Subcutaneous abdominal adipose tissue (tissue), 5 donors: ENCODE measurements around the gene TBRG4.

Experiments
- H3K27ac ChIP-seq: one replicate; pipeline ENCODE4 v1.7.0; 2013; ENCODE audit warnings: low read depth, mild to moderate bottlenecking, inconsistent platforms, low read length, moderate library complexity
- H3K27me3 ChIP-seq, 5 donors: one replicate each; pipeline ENCODE4 v1.7.0; 2013; ENCODE audit warnings: low read length in 5 of 5, inconsistent platforms in 1 of 5; ENCODE audit not compliant: control insufficient read depth in 5 of 5, insufficient read depth in 4 of 5
- H3K36me3 ChIP-seq, 5 donors: one replicate each; pipeline ENCODE4 v1.7.0; 2013; ENCODE audit warnings: low read length in 5 of 5; ENCODE audit not compliant: control insufficient read depth in 5 of 5, insufficient read depth in 5 of 5
- H3K4me1 ChIP-seq, 5 donors: one replicate each; pipeline ENCODE4 v1.7.0; 2013; ENCODE audit warnings: low read length in 5 of 5, mild to moderate bottlenecking in 3 of 5, moderate library complexity in 1 of 5; ENCODE audit not compliant: control insufficient read depth in 5 of 5, insufficient read depth in 5 of 5
- H3K4me3 ChIP-seq, 5 donors: one replicate each; pipeline ENCODE4 v1.7.0; 2013; ENCODE audit warnings: low read length in 5 of 5, low read depth in 1 of 5
- H3K9ac ChIP-seq, 5 donors: one replicate each; pipeline ENCODE4 v1.7.0; 2013; ENCODE audit warnings: low read length in 5 of 5, mild to moderate bottlenecking in 4 of 5, moderate library complexity in 3 of 5
- H3K9me3 ChIP-seq, 5 donors: one replicate each; pipeline ENCODE4 v1.7.0; 2013; ENCODE audit warnings: low read length in 5 of 5; ENCODE audit not compliant: control insufficient read depth in 5 of 5
- donor health status: healthy.
- donor health status: healthy.
- donor health status: healthy.
- donor health status: healthy.
- donor health status: healthy.

Gene TBRG4

GRCh38 chr7:45061352-45061751, 50.1 kb downstream of the TBRG4 start:
- H3K4me3 ChIP-seq: no peak overlapping the region
- H3K4me1 ChIP-seq: no peaks in the 10 kb centered on the region
- H3K9me3 ChIP-seq: no peaks in the 10 kb centered on the region
- H3K36me3 ChIP-seq: peaks cover 0 to 32% (median 25%) of the 10 kb centered on the region in 5 donors
- no peak overlapping the region for H3K27ac ChIP-seq
- no peak overlapping the region for H3K9ac ChIP-seq
- no peaks in the 10 kb centered on the region for H3K27me3 ChIP-seq

GRCh38 chr7:45060295-45060694, 51.2 kb downstream of the TBRG4 start:
- no peaks in the 10 kb centered on the region for H3K9me3 ChIP-seq
- H3K36me3 ChIP-seq: peaks cover 0 to 22% (median 18%) of the 10 kb centered on the region in 5 donors
- no peaks in the 10 kb centered on the region for H3K4me1 ChIP-seq
- no peak overlapping the region for H3K4me3 ChIP-seq
- no peaks in the 10 kb centered on the region for H3K27me3 ChIP-seq
- H3K27ac ChIP-seq: no peak overlapping the region
- H3K9ac ChIP-seq: no peak overlapping the region

GRCh38 chr7:45057878-45058277, 53.6 kb downstream of the TBRG4 start:
- Histone ChIP-seq H3K36me3 (peaks cover 0 to 16% (median 6%) of the 10 kb centered on the region in 5 donors), H3K27ac (no peak overlapping the region), H3K4me3 (no peak overlapping the region), H3K9ac (no peak overlapping the region), H3K4me1 (no peaks in the 10 kb centered on the region), H3K27me3 (no peaks in the 10 kb centered on the region), H3K9me3 (no peaks in the 10 kb centered on the region)

GRCh38 chr7:45055594-45056219, 55.8 kb downstream of the TBRG4 start:
- H3K27ac ChIP-seq: no peak overlapping the region
- H3K27me3 ChIP-seq: no peaks in the 10 kb centered on the region
- H3K36me3 ChIP-seq: peaks cover 0 to 23% (median 11%) of the 10 kb centered on the region in 5 donors

GRCh38 chr7:45055016-45055415, 56.5 kb downstream of the TBRG4 start:
- Histone ChIP-seq H3K27ac (no peak overlapping the region), H3K9ac (no peak overlapping the region), H3K9me3 (no peaks in the 10 kb centered on the region), H3K36me3 (peaks cover 4 to 26% (median 16%) of the 10 kb centered on the region in 5 donors), H3K27me3 (no peaks in the 10 kb centered on the region), H3K4me3 (no peak overlapping the region), H3K4me1 (no peaks in the 10 kb centered on the region)

More at GRCh38 chr7:45055594-45056219, 55.8 kb downstream of the TBRG4 start:
- no peak overlapping the region for H3K9ac ChIP-seq
- no peaks in the 10 kb centered on the region for H3K9me3 ChIP-seq
- no peaks in the 10 kb centered on the region for H3K4me1 ChIP-seq
- H3K4me3 ChIP-seq: no peak overlapping the region

- Histone ChIP-seq H3K4me3 (no peak overlapping the region), H3K36me3 (peaks cover 7 to 30% (median 18%) of the 10 kb centered on the region in 5 donors), H3K9ac (no peak overlapping the region), H3K27me3 (no peaks in the 10 kb centered on the region), H3K4me1 (no peaks in the 10 kb centered on the region), H3K9me3 (no peaks in the 10 kb centered on the region), H3K27ac (no peak overlapping the region)
Observed at GRCh38 chr7:45054442-45054841, 57.1 kb downstream of the TBRG4 start.

GRCh38 chr7:45053941-45054340, 57.6 kb downstream of the TBRG4 start:
- Histone ChIP-seq H3K4me3 (no peak overlapping the region), H3K27me3 (no peaks in the 10 kb centered on the region), H3K4me1 (no peaks in the 10 kb centered on the region), H3K36me3 (peaks cover 7 to 35% (median 18%) of the 10 kb centered on the region in 5 donors), H3K9ac (no peak overlapping the region), H3K27ac (no peak overlapping the region), H3K9me3 (no peaks in the 10 kb centered on the region)

GRCh38 chr7:45053401-45053800, 58.1 kb downstream of the TBRG4 start:
- no peak overlapping the region for H3K4me3 ChIP-seq
- no peak overlapping the region for H3K9ac ChIP-seq
- H3K9me3 ChIP-seq: no peaks in the 10 kb centered on the region
- no peak overlapping the region for H3K27ac ChIP-seq
- H3K36me3 ChIP-seq: peaks cover 7 to 37% (median 18%) of the 10 kb centered on the region in 5 donors
- no peaks in the 10 kb centered on the region for H3K27me3 ChIP-seq
- H3K4me1 ChIP-seq: no peaks in the 10 kb centered on the region

GRCh38 chr7:45052011-45052410, 59.5 kb downstream of the TBRG4 start:
- Histone ChIP-seq H3K9ac (no peak overlapping the region), H3K36me3 (peaks cover 7 to 43% (median 21%) of the 10 kb centered on the region in 5 donors), H3K4me1 (no peaks in the 10 kb centered on the region), H3K4me3 (no peak overlapping the region), H3K9me3 (no peaks in the 10 kb centered on the region), H3K27me3 (no peaks in the 10 kb centered on the region), H3K27ac (no peak overlapping the region)

GRCh38 chr7:45050198-45050597, 61.3 kb downstream of the TBRG4 start:
- H3K4me3 ChIP-seq: no peak overlapping the region
- peaks cover 10 to 47% (median 24%) of the 10 kb centered on the region in 5 donors for H3K36me3 ChIP-seq
- no peak overlapping the region for H3K27ac ChIP-seq
- H3K9ac ChIP-seq: no peak overlapping the region
- H3K4me1 ChIP-seq: peaks cover 0 to 4% (median 0%) of the 10 kb centered on the region in 5 donors
- no peaks in the 10 kb centered on the region for H3K9me3 ChIP-seq
- no peaks in the 10 kb centered on the region for H3K27me3 ChIP-seq
